ENCODE results near the gene CTNNAL1. TPM values are rescaled to one million over a fixed set of nuclear protein-coding genes. Genes with fewer than 3 reads are reported as not detected.

CTNNAL1 gene
- polyA plus RNA-seq, 1 donor (not counting 4 experiments of a cell fraction or from before 2014, with no cell fraction given) = 112 TPM

GRCh38 chr9:108939975-108940374 is 73.3 kb downstream of the CTNNAL1 start:
- no peaks in the 10 kb centered on the region for H3K9me3 ChIP-seq (ENCODE audit: control insufficient read depth, low read depth, low read length)
- no peaks in the 10 kb centered on the region for H4K20me1 ChIP-seq (ENCODE audit: control insufficient read depth, extremely low read depth, insufficient read depth, low read length)
- FAIRE-seq = no peak
- H3K4me3 ChIP-seq (ENCODE audit: control insufficient read depth in 2 of 3, extremely low read depth in 1 of 3, insufficient read depth in 2 of 3, low read depth in 1 of 3, low read length in 3 of 3) = no peak overlapping the region
- no peak overlapping the region for H3K27ac ChIP-seq (ENCODE audit: control insufficient read depth, insufficient read depth, low read length)
- no peaks in the 10 kb centered on the region for H3K9me1 ChIP-seq (ENCODE audit: control insufficient read depth, extremely low read depth, insufficient read depth, low read length)
- no peak overlapping the region for H2AFZ ChIP-seq (ENCODE audit: control insufficient read depth, low read length)
- dilution Hi-C loops (cut with MboI; ENCODE audit: extremely low pct_ligation_motif_present, low sequenced_read_pairs) = no loop called here
- peaks cover 5% of the 10 kb centered on the region for H3K79me2 ChIP-seq (ENCODE audit: control insufficient read depth, insufficient read depth, low read length)
- H3K27me3 ChIP-seq (ENCODE audit: control insufficient read depth, extremely low read depth, insufficient read depth, low read length) = no peaks in the 10 kb centered on the region
- H3K36me3 ChIP-seq (ENCODE audit: control insufficient read depth in 2 of 2, extremely low read depth in 1 of 2, insufficient read depth in 2 of 2, low read length in 2 of 2) = peaks cover 10 to 14% of the 10 kb centered on the region in 2 experiments
- H3K4me2 ChIP-seq (ENCODE audit: control insufficient read depth, extremely low read depth, insufficient read depth, low read depth, low read length) = no peak overlapping the region
- peaks cover 6% of the 10 kb centered on the region for H3K4me1 ChIP-seq (ENCODE audit: control insufficient read depth, extremely low read depth, insufficient read depth, low read length)
- H3K9ac ChIP-seq (ENCODE audit: control insufficient read depth, extremely low read depth, insufficient read depth, low read length) = no peak overlapping the region
- TF ChIP-seq, protein P1, sequence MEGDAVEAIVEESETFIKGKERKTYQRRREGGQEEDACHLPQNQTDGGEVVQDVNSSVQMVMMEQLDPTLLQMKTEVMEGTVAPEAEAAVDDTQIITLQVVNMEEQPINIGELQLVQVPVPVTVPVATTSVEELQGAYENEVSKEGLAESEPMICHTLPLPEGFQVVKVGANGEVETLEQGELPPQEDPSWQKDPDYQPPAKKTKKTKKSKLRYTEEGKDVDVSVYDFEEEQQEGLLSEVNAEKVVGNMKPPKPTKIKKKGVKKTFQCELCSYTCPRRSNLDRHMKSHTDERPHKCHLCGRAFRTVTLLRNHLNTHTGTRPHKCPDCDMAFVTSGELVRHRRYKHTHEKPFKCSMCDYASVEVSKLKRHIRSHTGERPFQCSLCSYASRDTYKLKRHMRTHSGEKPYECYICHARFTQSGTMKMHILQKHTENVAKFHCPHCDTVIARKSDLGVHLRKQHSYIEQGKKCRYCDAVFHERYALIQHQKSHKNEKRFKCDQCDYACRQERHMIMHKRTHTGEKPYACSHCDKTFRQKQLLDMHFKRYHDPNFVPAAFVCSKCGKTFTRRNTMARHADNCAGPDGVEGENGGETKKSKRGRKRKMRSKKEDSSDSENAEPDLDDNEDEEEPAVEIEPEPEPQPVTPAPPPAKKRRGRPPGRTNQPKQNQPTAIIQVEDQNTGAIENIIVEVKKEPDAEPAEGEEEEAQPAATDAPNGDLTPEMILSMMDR (optimal IDR thresholded peaks at IDR 0.05 in 1 of 3, IDR thresholded peaks at IDR 0.05 in 1 of 3, conservative IDR thresholded peaks at IDR 0.05 in 1 of 3; ENCODE audit: extremely low read depth in 1 of 3, insufficient read depth in 2 of 3, low read length in 3 of 3) = no peak
- TF ChIP-seq EZH2 (IDR thresholded peaks at IDR 0.05; ENCODE audit: low read length) = no peak
- no peak for DNase-seq (ENCODE audit: low read depth, low spot score)

DNA sequence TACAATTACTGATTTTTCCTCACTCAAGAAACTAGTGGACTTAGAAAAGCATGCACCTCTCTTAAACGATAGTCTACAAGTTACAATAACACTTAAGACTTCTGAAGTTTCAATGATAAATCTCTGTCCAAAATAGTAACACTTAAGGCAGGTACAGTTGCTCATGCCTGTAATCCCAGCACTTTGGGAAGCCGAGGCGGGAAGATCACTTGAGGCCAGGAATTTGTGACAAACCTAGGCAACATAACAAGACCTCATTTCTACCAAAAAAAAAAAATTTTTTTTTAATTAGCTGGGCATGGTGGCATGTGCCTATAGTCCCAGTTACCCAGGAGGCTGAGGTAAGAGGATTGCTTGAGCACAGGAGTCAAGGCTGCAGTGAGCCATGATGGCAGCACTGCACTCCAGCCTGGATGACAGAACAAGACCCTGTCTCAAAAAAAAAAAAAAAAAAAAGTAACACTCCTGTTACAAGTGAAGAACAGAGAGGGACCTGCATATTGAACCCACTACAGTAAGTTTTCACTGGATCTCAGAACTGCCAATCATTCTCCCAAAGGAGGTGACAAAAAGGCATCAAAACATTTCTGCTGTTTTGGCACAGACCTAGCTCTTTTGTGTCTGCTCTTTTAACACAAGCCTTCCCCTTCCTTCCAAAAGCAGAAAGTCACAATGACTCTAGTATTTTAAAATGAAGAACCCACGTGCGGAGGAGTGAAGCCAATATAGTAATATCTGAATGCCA is 75.6 kb downstream of the CTNNAL1 start:
- Histone ChIP-seq H3K27me3 (ENCODE audit: control insufficient read depth, extremely low read depth, insufficient read depth, low read length) (no peaks in the 10 kb centered on the region), H3K9ac (ENCODE audit: control insufficient read depth, extremely low read depth, insufficient read depth, low read length) (no peak overlapping the region), H3K4me3 (ENCODE audit: control insufficient read depth in 2 of 3, extremely low read depth in 1 of 3, insufficient read depth in 2 of 3, low read depth in 1 of 3, low read length in 3 of 3) (no peak overlapping the region), H4K20me1 (ENCODE audit: control insufficient read depth, extremely low read depth, insufficient read depth, low read length) (no peaks in the 10 kb centered on the region), H3K27ac (ENCODE audit: control insufficient read depth, insufficient read depth, low read length) (no peak overlapping the region), H3K4me1 (ENCODE audit: control insufficient read depth, extremely low read depth, insufficient read depth, low read length) (peaks cover 7% of the 10 kb centered on the region), H3K4me2 (ENCODE audit: control insufficient read depth, extremely low read depth, insufficient read depth, low read depth, low read length) (no peak overlapping the region), H3K9me3 (ENCODE audit: control insufficient read depth, low read depth, low read length) (no peaks in the 10 kb centered on the region), H3K79me2 (ENCODE audit: control insufficient read depth, insufficient read depth, low read length) (peaks cover 20% of the 10 kb centered on the region), H3K36me3 (ENCODE audit: control insufficient read depth in 2 of 2, extremely low read depth in 1 of 2, insufficient read depth in 2 of 2, low read length in 2 of 2) (peaks cover 5 to 11% of the 10 kb centered on the region in 2 experiments), H2AFZ (ENCODE audit: control insufficient read depth, low read length) (no peak overlapping the region), H3K9me1 (ENCODE audit: control insufficient read depth, extremely low read depth, insufficient read depth, low read length) (no peaks in the 10 kb centered on the region)
- TF ChIP-seq, protein P1 (optimal IDR thresholded peaks at IDR 0.05 in 1 of 3, IDR thresholded peaks at IDR 0.05 in 1 of 3, conservative IDR thresholded peaks at IDR 0.05 in 1 of 3; ENCODE audit: extremely low read depth in 1 of 3, insufficient read depth in 2 of 3, low read length in 3 of 3) = no peak
- TF ChIP-seq EZH2 (IDR thresholded peaks at IDR 0.05; ENCODE audit: low read length) = no peak
- dilution Hi-C loops (cut with MboI; ENCODE audit: extremely low pct_ligation_motif_present, low sequenced_read_pairs) = no loop called here
- DNase-seq (ENCODE audit: low read depth, low spot score) (no peak), FAIRE-seq (no peak)
